OCI-LY3 (cell line): ENCODE results near the gene KLHL29.

Experiments used
- EZH2phosphoT487 ChIP-seq: fragments of 200-600 bp; shearing (Covaris generic); IDR thresholded peaks from 2 replicates; pipeline ENCODE4 v1.6.1; 2018; ENCODE audit warnings: antibody characterized with exemption, mixed run types, low read depth
- TF ChIP-seq, protein P1 (sequence below): fragments of 200-600, 300-600 bp; sonication (generic); IDR thresholded peaks from 2 replicates; pipeline ENCODE4 v1.5.1; 2014; ENCODE audit warnings: antibody characterized with exemption, low read length, low read depth

- TF ChIP-seq, protein P1, sequence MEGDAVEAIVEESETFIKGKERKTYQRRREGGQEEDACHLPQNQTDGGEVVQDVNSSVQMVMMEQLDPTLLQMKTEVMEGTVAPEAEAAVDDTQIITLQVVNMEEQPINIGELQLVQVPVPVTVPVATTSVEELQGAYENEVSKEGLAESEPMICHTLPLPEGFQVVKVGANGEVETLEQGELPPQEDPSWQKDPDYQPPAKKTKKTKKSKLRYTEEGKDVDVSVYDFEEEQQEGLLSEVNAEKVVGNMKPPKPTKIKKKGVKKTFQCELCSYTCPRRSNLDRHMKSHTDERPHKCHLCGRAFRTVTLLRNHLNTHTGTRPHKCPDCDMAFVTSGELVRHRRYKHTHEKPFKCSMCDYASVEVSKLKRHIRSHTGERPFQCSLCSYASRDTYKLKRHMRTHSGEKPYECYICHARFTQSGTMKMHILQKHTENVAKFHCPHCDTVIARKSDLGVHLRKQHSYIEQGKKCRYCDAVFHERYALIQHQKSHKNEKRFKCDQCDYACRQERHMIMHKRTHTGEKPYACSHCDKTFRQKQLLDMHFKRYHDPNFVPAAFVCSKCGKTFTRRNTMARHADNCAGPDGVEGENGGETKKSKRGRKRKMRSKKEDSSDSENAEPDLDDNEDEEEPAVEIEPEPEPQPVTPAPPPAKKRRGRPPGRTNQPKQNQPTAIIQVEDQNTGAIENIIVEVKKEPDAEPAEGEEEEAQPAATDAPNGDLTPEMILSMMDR: no peak
- no peak for TF ChIP-seq EZH2phosphoT487
Observed at GRCh38 chr2:23494286-23494685, 109.3 kb downstream of the KLHL29 start.
